ENCODE data around the gene FDX2. TPM values are rescaled to one million over a fixed set of nuclear protein-coding genes. Genes with fewer than 3 reads are reported as not detected.

The FDX2 gene
- total RNA-seq, 1 experiment from 2014 or later: 21.0 TPM

GRCh38 chr19:10292206-10292788 is 23.5 kb downstream of the FDX2 start:
- no peaks in the 10 kb centered on the region for H3K27me3 ChIP-seq (ENCODE audit: insufficient read depth, low read length)
- CTCF ChIA-PET: interaction anchor here (0.6 kb wide), 1 partner anchor 34 kb away, joined by 4 read pairs; no protein-coding TSS in a partner anchor
- TF ChIP-seq POLR2AphosphoS5 (IDR thresholded peaks at IDR 0.05; ENCODE audit: low read depth, low read length): peak; percentile 50
- TF ChIP-seq, protein P1, sequence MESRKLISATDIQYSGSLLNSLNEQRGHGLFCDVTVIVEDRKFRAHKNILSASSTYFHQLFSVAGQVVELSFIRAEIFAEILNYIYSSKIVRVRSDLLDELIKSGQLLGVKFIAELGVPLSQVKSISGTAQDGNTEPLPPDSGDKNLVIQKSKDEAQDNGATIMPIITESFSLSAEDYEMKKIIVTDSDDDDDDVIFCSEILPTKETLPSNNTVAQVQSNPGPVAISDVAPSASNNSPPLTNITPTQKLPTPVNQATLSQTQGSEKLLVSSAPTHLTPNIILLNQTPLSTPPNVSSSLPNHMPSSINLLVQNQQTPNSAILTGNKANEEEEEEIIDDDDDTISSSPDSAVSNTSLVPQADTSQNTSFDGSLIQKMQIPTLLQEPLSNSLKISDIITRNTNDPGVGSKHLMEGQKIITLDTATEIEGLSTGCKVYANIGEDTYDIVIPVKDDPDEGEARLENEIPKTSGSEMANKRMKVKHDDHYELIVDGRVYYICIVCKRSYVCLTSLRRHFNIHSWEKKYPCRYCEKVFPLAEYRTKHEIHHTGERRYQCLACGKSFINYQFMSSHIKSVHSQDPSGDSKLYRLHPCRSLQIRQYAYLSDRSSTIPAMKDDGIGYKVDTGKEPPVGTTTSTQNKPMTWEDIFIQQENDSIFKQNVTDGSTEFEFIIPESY (IDR thresholded peaks at IDR 0.05; ENCODE audit: extremely low read depth, insufficient replicate concordance, low read length): no peak
- no peak for TF ChIP-seq RAD21 (IDR thresholded peaks at IDR 0.05; ENCODE audit: low read depth)
- peak; percentile 79 for TF ChIP-seq EGR1 (IDR thresholded peaks at IDR 0.05; ENCODE audit: low read depth)
- peak overlapping the region; percentile 100 for H3K4me2 ChIP-seq (ENCODE audit: low read length)
- H2AFZ ChIP-seq (ENCODE audit: low read depth, low read length, poor library complexity, severe bottlenecking): no peak overlapping the region
- intact Hi-C loops (cut with micrococcal nuclease): no loop called here
- POLR2A ChIA-PET: no interaction called here
- H3K4me1 ChIP-seq (ENCODE audit: control insufficient read depth in 1 of 2, insufficient read depth in 2 of 2, low read length in 2 of 2): peaks cover 13 to 48% of the 10 kb centered on the region in 2 experiments
- peak; percentile 45 for ATAC-seq
- RAD21 ChIA-PET (ENCODE audit: low non-redundant PET in 1 of 2, low total read pairs in 2 of 2, uncharacterized antibody in 2 of 2, unreplicated experiment in 2 of 2): no interaction called here
- H3K9ac ChIP-seq (ENCODE audit: low read length): peak overlapping the region; percentile 94
- peak overlapping the region; percentile 76 for H3K27ac ChIP-seq (ENCODE audit: low read depth, low read length)
- no peaks in the 10 kb centered on the region for H3K9me3 ChIP-seq (ENCODE audit: control insufficient read depth in 1 of 2, insufficient read depth in 1 of 2, low read depth in 1 of 2, low read length in 2 of 2)
- no TSS peak for BruUV-seq (replicated peaks)
- H3K79me2 ChIP-seq (ENCODE audit: insufficient read depth, low read length): peaks cover 16% of the 10 kb centered on the region; the same call in 1 of the 2 replicates
- peak overlapping the region; percentile 77 to 91 for H3K4me3 ChIP-seq (replicated peaks in 1 of 2; ENCODE audit: low read depth in 1 of 2, low read length in 2 of 2)
- H4K20me1 ChIP-seq (ENCODE audit: insufficient read depth): no peaks in the 10 kb centered on the region
- no peaks in the 10 kb centered on the region for H3K9me2 ChIP-seq (ENCODE audit: insufficient read depth)
- peak; percentile 71 for DNase-seq (ENCODE audit: low read depth, low spot score)
- H3K36me3 ChIP-seq (ENCODE audit: control insufficient read depth in 1 of 2, insufficient read depth in 2 of 2, low read length in 2 of 2): peaks cover 2 to 23% of the 10 kb centered on the region in 2 experiments; a peak in 2 of 4 replicates
